H9 (cell line): Measurements from ENCODE around the gene LHPP. TPM values are rescaled to one million over a fixed set of nuclear protein-coding genes. Genes with fewer than 3 reads are reported as not detected.

ENCODE experiments used
- DNase-seq: peaks from one replicate; pipeline ENCODE4 v3.0.0-alpha.2; 2017
- H2AFZ ChIP-seq: one replicate; pipeline ENCODE4 v1.6.1; 2013; ENCODE audit warnings: mild to moderate bottlenecking, low read length, control low read depth, moderate library complexity
- H2AK5ac ChIP-seq: 2 replicates; pipeline ENCODE4 v1.6.1; 2013; ENCODE audit warnings: low read length, control low read depth, mixed read lengths; ENCODE audit not compliant: insufficient read length
- H2BK120ac ChIP-seq: one replicate; pipeline ENCODE4 v1.6.1; 2013; ENCODE audit warnings: low read depth, mild to moderate bottlenecking, low read length, control low read depth, inconsistent platforms; ENCODE audit not compliant: poor library complexity, severe bottlenecking
- H2BK12ac ChIP-seq: 2 replicates; pipeline ENCODE4 v1.6.1; 2013; ENCODE audit warnings: low read length, control low read depth, mixed read lengths, low read depth; ENCODE audit not compliant: insufficient read length
- H2BK15ac ChIP-seq: 2 replicates; pipeline ENCODE4 v1.6.1; 2013; ENCODE audit warnings: low read depth, low read length, control low read depth
- H2BK20ac ChIP-seq: one replicate; pipeline ENCODE4 v1.6.1; 2013; ENCODE audit warnings: low read depth, mild to moderate bottlenecking, low read length, control low read depth, inconsistent platforms; ENCODE audit not compliant: poor library complexity, severe bottlenecking
- H2BK5ac ChIP-seq: 2 replicates; pipeline ENCODE4 v1.6.1; 2013; ENCODE audit warnings: low read length, control low read depth, mixed read lengths; ENCODE audit not compliant: insufficient read length
- H3K14ac ChIP-seq: 2 replicates; pipeline ENCODE4 v1.6.1; 2013; ENCODE audit warnings: low read length, control low read depth; ENCODE audit not compliant: insufficient read depth
- H3K18ac ChIP-seq: 2 replicates; pipeline ENCODE4 v1.6.1; 2013; ENCODE audit warnings: low read depth, mild to moderate bottlenecking, mixed read lengths, low read length, control low read depth; ENCODE audit not compliant: insufficient read length
- H3K23ac ChIP-seq: 2 replicates; pipeline ENCODE4 v1.6.1; 2013; ENCODE audit warnings: low read length, control low read depth, mixed read lengths, low read depth; ENCODE audit not compliant: insufficient read length
- H3K23me2 ChIP-seq: 2 replicates; pipeline ENCODE4 v1.6.1; 2013; ENCODE audit warnings: low read depth, mild to moderate bottlenecking, mixed read lengths, low read length, control low read depth; ENCODE audit not compliant: insufficient read length, poor library complexity, severe bottlenecking
- H3K27ac ChIP-seq: 2 replicates; pipeline ENCODE4 v1.5.1; 2013; ENCODE audit warnings: low read length, control low read depth, mixed read lengths, low read depth; ENCODE audit not compliant: insufficient read length
- H3K27me3 ChIP-seq: 2 replicates; pipeline ENCODE4 v1.6.1; 2013; ENCODE audit warnings: low read length, control low read depth, inconsistent platforms; ENCODE audit not compliant: insufficient read depth
- H3K4ac ChIP-seq: 2 replicates; pipeline ENCODE4 v1.6.1; 2013; ENCODE audit warnings: low read depth, mild to moderate bottlenecking, control low read depth, inconsistent platforms, low read length, moderate library complexity
- H3K4me1 ChIP-seq: 2 replicates; pipeline ENCODE4 v1.6.1; 2013; ENCODE audit warnings: low read length, control low read depth, inconsistent platforms; ENCODE audit not compliant: insufficient read depth
- H3K4me2 ChIP-seq: 2 replicates; pipeline ENCODE4 v1.6.1; 2013; ENCODE audit warnings: low read length, control low read depth, mixed read lengths; ENCODE audit not compliant: insufficient read length, insufficient read depth
- H3K56ac ChIP-seq: 2 replicates; pipeline ENCODE4 v1.6.1; 2013; ENCODE audit warnings: low read depth, mild to moderate bottlenecking, mixed read lengths, low read length, control low read depth; ENCODE audit not compliant: insufficient read length
- H3K79me1 ChIP-seq: 2 replicates; pipeline ENCODE4 v1.6.1; 2013; ENCODE audit warnings: low read depth, mild to moderate bottlenecking, moderate library complexity, low read length, control low read depth, inconsistent platforms; ENCODE audit not compliant: insufficient read depth, poor library complexity, severe bottlenecking
- H3K79me2 ChIP-seq: 2 replicates; pipeline ENCODE4 v1.6.1; 2013; ENCODE audit warnings: low read length, control low read depth, inconsistent platforms; ENCODE audit not compliant: insufficient read depth
- H3K9ac ChIP-seq: 2 replicates; pipeline ENCODE4 v1.6.1; 2013; ENCODE audit warnings: low read length, control low read depth, mixed read lengths; ENCODE audit not compliant: insufficient read length; ENCODE audit errors: extremely low read depth
- H3K9me3 ChIP-seq: one replicate; pipeline ENCODE4 v1.6.1; 2013; ENCODE audit warnings: low read depth, low read length, inconsistent platforms; ENCODE audit not compliant: control insufficient read depth
- H3T11ph ChIP-seq: one replicate; pipeline ENCODE4 v1.6.1; 2013; ENCODE audit warnings: mild to moderate bottlenecking, low read length, control low read depth, inconsistent platforms
- H4K20me1 ChIP-seq: one replicate; pipeline ENCODE4 v1.6.1; 2013; ENCODE audit not compliant: control insufficient read depth, insufficient read length, insufficient read depth
- H4K5ac ChIP-seq: 2 replicates; pipeline ENCODE4 v1.6.1; 2013; ENCODE audit warnings: low read depth, mild to moderate bottlenecking, mixed read lengths, low read length, control low read depth; ENCODE audit not compliant: insufficient read length
- H4K8ac ChIP-seq: replicated peaks from 2 replicates; pipeline ENCODE4 v1.6.1; 2013; ENCODE audit warnings: low read length, control low read depth, mixed read lengths, low read depth; ENCODE audit not compliant: insufficient read length
- H4K91ac ChIP-seq: 2 replicates; pipeline ENCODE4 v1.6.1; 2013; ENCODE audit warnings: low read depth, mild to moderate bottlenecking, moderate library complexity, mixed read lengths, low read length, control low read depth; ENCODE audit not compliant: insufficient read length
- H3K27ac Mint-ChIP-seq, 3 experiments: 2 replicates in 2 of 3; 3 replicates in 1 of 3; pipeline ENCODE4 v1.8.0; 2020 to 2021; ENCODE audit warnings: mixed read lengths in 3 of 3, mild to moderate bottlenecking in 1 of 3, moderate library complexity in 1 of 3
- H3K27me3 Mint-ChIP-seq: 2 replicates; pipeline ENCODE4 v1.8.0; 2021; ENCODE audit warnings: low read depth, mild to moderate bottlenecking, moderate library complexity, mixed read lengths
- H3K36me3 Mint-ChIP-seq, 3 experiments: 2 replicates in 2 of 3; 3 replicates in 1 of 3; pipeline ENCODE4 v1.8.0; 2020 to 2021; ENCODE audit warnings: low read depth in 3 of 3, mixed read lengths in 3 of 3; ENCODE audit not compliant: insufficient read depth in 1 of 3
- H3K4me1 Mint-ChIP-seq, 2 experiments: 2 replicates each; pipeline ENCODE4 v1.8.0; 2020; ENCODE audit warnings: mixed read lengths in 2 of 2
- H3K4me3 Mint-ChIP-seq, 2 experiments: 2 replicates in 1 of 2; 3 replicates in 1 of 2; pipeline ENCODE4 v1.8.0; 2020 to 2021; ENCODE audit warnings: mild to moderate bottlenecking in 2 of 2, mixed read lengths in 2 of 2, moderate library complexity in 1 of 2
- H3K9me3 Mint-ChIP-seq, 2 experiments: 2 replicates in 1 of 2; 3 replicates in 1 of 2; pipeline ENCODE4 v1.8.0; 2020; ENCODE audit warnings: mild to moderate bottlenecking in 2 of 2, mixed read lengths in 2 of 2, moderate library complexity in 1 of 2
- CTCF ChIP-seq: fragments of 200-600 bp; sonication (generic); conservative IDR thresholded peaks from 3 replicates; pipeline ENCODE4 v1.8.0; 2021; ENCODE audit warnings: antibody characterized with exemption, mild to moderate bottlenecking
- WGBS: extraction: QIAGEN DNeasy Blood & Tissue Kit; methylation state at CpG from one replicate; pipeline ENCODE4 v1.1.7; 2013; ENCODE audit warnings: missing lambda C conversion rate, low lambda C conversion rate, mixed read lengths; ENCODE audit not compliant: insufficient read length; ENCODE audit errors: extremely low coverage; 5-methylcytosine and 5-hydroxymethylcytosine counted together
- total RNA-seq: library from RNA; stranded (reverse); gene quantifications from 2 replicates; pipeline ENCODE4 v1.2.1, GENCODE V29; 2021

The LHPP gene
- total RNA-seq, 1 experiment from 2014 or later = 29.6 TPM

GRCh38 chr10:124607693-124608092 is 146.1 kb downstream of the LHPP start:
- Histone ChIP-seq H3K18ac (no peak overlapping the region), H2BK15ac (no peak overlapping the region), H3K23ac (no peak overlapping the region), H3K27me3 (no peaks in the 10 kb centered on the region), H2AFZ (no peak overlapping the region), H3K14ac (no peak overlapping the region), H3T11ph (no peak overlapping the region), H3K56ac (no peak overlapping the region), H3K79me1 (no peaks in the 10 kb centered on the region), H4K91ac (no peak overlapping the region), H2BK120ac (no peak overlapping the region), H3K79me2 (no peaks in the 10 kb centered on the region), H3K27ac (no peak overlapping the region), H2BK20ac (no peak overlapping the region), H4K8ac (no peak overlapping the region), H3K23me2 (no peaks in the 10 kb centered on the region), H3K9ac (no peak overlapping the region), H4K5ac (no peak overlapping the region), H2BK5ac (no peak overlapping the region), H2BK12ac (no peak overlapping the region), H3K4me1 (no peaks in the 10 kb centered on the region), H3K4me2 (no peak overlapping the region), H4K20me1 (peaks cover 3% of the 10 kb centered on the region), H2AK5ac (no peak overlapping the region), H3K4ac (no peak overlapping the region), H3K9me3 (no peaks in the 10 kb centered on the region)
- Mint-ChIP-seq H3K27ac (peak overlapping the region in 1 of 3 experiments; percentile 67; a peak in 2 of 7 replicates), H3K4me1 (peaks cover 6 to 12% of the 10 kb centered on the region in 2 experiments), H3K27me3 (peaks cover 2% of the 10 kb centered on the region; the same call in 1 of the 2 replicates), H3K9me3 (no peaks in the 10 kb centered on the region), H3K36me3 (no peaks in the 10 kb centered on the region; a peak in 1 of 7 replicates), H3K4me3 (no peak overlapping the region)
- no CpG with 5 or more reads among the region's 18 CpGs for WGBS
- no peak for DNase-seq
- no peak for TF ChIP-seq CTCF
